HK-2 (cell line): ENCODE results near the gene SACS.
A peak's percentile ranks its signal among the peaks of the same experiment; 100 is the strongest.
"Not testable (repeated sequence)": the region's sequence is repeated elsewhere in the genome, so short reads cannot be mapped to it uniquely, and the experiment has no call there.

Source experiments
- DNase-seq: peaks from one replicate; pipeline ENCODE4 v3.0.0-alpha.2; 2018; ENCODE audit not compliant: unreplicated experiment

The SACS gene

DNA sequence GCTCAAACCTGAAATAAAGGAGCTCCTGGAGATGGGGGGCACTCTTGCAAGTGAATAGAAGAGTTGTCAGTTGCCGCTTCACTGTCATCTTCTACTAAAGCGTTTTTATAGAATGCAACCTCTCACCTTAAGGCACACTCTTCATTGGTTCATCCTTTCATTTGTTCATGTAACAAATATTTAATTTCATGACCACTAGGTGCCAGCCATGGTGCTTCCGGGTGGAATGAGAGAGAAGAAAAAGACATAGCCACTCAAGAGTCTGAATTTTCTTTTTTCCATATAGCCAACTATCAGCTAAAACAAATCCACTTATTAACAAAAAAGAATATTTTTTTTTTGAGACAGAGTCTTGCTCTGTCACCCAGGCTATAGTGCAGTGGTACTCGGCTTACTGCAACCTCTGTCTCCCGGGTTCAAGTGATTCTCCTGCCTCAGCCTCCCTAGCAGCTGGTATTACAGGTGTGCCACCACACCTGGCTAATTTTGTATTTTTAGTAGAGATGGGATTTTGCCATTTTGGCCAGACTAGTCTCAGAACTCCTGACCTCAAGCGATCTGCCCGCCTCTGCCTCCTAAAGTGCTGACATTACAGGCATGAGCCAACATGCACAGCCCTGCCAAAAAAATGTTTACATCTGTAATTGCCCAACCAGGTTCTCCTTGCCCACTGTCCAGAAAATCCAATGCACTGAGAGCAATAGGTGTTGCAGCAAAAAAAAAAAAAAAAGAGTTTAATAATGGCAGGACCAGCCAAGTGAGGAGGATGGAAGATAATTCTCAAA lies 22.1 kb upstream of the SACS start:
- DNase-seq = no peak

DNA sequence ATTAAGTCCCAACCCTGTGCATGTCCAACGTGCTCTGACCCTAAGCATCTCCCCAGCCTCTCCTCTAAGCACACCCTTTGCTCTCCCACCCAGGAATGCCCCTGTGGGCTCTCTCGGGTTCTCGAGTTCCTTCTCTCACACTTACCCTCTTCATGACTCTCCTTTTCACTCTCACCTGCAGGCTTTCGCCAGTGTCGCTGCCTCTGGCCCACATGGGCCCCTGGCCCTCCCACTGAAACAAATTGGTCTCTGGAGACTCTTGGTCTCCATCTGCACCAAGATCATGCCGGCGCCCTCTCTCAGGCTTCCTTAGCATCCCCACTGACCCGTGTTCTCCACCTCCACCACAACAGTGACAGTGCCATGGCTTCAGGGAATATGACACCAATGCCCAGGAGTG lies 19.6 kb upstream of the SACS start:
- no peak for DNase-seq

DNA sequence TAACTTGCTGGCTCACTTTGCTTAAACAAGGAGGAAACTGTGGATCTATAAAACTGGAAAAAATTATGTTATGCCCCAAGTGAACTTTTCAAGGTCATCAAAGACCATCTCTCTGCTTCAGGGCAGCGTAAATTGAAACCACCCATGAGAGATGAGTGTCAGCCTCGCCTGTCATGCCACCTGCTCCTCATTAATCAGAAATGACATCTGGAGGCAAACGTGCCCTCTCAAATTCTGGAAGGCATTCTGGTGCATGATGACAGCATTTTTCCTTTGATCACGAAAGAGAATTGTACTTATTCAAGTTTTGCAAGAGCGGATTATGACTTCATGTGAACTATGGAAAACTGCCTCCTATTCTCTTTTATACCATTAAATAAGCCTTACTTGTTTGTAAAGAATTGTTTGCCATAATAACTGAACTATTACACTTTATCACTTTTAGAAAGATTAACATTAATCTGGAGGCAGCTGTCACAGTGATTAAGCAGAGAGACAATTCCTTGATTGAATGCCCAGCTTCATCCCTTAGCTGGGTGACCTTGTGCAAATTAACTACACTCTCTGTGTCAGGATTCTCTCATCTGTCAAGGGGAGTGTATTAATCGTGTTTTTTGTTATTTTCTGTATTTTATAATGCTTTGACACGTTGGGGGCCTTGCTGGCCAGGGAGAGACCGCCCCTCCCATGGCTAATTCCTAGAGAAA lies 17.0 kb upstream of the SACS start:
- DNase-seq = no peak

DNA sequence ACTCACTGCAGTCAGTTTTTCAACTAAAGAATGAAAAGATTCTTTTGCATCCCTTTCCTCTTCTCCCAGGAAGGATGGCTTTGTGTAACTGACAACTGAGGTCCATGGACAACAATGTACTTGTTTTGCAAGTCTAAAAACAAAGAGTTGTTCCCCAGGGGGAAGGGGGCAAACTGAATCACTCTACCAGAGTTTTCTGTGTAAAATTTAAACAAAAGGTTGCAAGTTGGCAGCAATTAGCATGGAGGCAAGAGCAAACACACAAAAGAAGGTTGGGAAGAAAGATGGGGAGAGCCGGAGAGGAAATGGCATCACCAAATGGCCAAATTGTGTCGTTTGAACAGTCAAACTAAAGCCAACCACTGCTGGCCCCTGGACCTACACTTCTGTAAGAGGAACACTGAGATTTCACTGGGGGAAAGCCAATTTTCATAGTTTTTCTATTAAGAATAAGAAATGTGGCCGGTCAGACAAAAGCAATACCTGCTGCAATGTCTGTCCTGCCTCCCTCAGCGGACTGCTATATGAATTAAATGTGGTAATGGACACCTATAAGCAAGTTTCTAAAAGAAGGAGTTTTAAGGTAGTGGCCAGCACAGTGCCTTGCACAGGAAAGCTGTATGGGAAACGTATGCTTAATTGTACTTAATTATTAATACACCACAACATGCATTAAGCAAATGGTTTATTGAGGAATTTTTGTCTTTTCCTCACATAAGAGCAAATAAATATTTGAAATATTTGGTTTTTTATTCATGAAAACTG lies 16.1 kb upstream of the SACS start:
- DNase-seq = no peak

DNA sequence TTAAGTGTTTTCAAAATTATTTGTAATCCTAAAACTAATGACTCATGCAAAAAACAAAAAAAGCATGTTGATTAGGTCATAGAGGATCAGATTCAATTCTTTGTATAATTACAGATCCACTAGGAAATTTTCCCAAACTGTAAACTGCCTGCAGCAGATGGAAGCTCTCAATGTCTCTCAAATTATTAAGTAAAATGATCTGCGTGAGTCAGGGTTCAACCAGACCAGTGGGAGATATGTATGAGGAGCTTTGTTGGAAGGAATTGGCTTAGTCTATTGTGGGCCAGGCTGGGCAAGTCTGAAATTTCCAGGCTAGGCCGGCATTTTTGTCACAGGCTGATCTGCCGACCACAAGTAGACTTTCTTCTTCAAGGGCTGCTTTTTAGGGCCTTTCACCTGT lies 14.4 kb upstream of the SACS start:
- no peak for DNase-seq

DNA sequence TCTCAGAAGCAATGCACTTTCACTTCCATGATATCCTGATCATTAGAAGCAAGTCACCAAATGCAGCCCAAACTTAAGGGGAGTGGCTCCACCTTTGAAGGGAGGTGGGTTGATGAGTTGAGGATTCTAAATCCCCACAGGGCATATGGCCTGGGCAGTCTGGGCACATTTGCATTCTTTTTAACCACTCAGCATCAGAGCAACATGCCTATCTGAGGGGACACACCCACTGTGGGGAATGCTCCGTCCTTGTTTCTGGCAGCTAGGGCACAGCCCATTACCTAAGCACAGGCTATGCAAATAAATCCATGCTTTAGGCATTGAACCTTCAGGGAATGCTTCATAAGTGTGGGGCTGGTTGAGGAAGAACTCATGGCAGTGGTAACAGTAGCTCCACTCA lies 12.3 kb upstream of the SACS start:
- DNase-seq = no peak

DNA sequence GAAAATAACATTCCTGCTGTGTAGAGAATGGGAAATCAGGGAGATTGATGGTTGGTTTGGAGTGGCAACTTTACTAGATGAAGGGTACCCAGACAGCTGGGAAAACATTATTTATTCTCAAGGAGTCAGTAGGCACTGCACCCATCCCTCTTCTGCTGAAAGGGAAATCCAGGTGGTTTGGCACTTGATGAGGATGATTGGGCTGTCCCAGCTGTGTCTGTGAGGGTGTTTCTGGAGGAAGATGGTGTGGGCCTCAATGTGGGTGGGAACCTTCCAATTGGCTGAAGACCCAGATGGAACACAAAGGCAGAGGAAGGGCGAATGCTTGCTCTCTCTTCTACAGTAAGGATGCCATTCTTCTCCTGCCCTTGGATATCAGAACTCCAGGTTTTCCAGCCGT lies 10.4 kb upstream of the SACS start:
- DNase-seq = no peak

DNA sequence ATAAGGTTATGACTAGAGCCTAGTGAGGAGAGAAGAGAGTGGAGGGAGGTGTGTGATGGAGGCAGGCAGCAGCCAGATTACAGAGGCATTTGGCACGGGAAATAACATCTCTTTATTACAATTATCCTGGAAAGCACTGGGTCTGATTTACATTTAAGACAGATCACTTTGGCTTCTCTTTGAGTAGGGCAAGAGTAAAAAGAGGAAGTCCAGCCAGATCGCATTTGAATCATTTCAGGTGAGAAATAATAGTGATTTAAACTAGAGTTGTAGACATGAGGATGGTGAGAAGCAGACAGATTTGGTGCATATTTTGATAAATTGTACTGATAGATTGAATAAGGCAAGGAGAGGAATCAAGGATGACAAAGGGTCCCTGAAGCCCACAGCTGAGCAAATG lies 9.6 kb upstream of the SACS start:
- no peak for DNase-seq

DNA sequence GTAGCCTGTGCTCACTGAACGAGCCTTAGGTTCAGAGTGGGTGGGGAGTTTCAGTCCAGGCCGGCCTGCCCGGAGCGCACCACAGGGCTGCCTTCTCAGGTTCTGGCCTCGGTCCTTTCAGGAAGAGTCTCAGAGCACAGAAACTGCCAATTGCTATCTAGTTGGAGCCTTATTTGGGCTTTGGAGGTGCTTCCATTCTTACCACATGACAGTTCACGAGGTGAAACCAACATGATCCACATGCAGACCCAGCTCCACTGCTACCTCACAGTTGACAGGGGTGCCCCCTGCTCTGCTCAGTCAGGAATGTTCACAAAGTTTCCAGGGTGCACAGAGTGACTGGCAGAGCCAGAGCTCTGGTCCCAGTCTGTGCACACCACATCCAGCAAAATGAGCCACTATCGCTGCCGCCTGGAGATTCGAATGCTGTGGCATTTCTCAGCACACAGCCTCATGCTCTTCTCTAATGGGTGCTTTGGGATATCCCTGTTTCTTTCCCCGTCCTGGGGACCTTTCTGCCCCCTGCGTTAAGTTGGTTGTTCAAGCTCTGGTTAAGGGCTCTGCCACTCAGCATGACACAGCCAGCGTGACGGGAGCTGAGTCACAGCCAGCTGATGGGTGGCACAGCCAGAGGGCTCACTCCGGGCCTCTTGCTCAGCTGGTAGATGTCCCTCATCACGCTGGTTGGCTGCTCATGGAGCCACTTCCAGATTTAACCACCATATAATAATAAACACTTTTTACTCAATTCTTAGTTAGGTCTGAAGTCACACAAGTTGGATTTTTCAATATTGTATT lies 7.5 kb upstream of the SACS start:
- peak; percentile 40 for DNase-seq

DNA sequence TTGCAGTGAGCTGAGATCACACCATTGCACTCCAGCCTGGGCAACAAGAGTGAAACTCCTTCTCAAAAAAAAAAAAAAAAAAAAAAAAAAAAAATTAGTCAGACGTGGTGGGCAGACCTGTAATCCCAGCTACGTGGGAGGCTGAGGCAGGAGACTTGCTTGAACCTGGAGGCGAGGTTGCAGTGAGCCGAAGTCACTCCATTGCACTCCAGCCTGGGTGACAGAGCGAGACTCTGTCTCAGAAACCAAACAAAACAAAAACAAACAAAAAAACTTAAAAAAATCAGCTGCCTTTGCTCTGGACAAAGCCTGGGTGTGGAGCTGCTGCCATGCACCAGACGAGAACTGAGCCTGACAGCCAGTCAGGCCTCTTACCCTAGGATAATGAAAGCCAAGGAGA lies 6.8 kb upstream of the SACS start:
- not testable (repeated sequence) for DNase-seq

DNA sequence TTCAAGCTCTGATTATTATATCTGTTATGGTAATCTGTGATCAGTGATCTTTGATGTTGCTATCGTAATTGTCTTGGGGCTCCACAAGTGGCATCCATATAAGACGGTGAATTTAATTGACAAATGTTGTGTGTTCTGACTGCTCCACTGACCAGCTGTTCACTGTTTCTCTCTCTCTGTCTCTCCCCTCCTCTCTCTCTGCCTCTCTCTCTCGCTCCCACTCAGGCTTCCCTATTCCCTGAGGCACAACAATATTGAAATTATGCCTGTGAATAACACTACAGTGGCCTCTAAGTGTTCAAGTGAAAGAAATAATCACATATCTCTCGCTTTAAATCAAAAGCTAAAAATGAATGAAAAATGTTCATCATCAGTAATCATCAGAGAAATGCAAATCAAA lies 4.4 kb upstream of the SACS start:
- DNase-seq = no peak

DNA sequence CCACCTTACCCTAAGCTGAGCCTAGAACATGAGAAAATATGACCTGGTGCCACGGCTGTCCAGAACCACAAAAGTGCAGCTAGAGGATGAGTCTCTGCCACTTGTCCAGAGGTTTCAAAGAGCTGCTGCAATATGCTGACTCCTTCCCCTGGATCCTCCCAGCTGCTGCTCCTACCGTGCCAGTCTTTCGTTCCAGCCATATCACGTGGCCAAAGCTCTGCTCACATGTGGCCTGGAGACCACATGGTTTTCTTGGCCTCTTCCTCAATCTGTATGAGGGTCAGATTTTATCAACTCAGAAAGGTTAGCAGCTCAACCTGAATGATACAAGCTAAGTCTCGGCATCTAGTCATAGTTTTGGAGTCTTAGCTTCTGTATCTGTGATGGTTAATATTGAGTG lies 3.2 kb upstream of the SACS start:
- no peak for DNase-seq

DNA sequence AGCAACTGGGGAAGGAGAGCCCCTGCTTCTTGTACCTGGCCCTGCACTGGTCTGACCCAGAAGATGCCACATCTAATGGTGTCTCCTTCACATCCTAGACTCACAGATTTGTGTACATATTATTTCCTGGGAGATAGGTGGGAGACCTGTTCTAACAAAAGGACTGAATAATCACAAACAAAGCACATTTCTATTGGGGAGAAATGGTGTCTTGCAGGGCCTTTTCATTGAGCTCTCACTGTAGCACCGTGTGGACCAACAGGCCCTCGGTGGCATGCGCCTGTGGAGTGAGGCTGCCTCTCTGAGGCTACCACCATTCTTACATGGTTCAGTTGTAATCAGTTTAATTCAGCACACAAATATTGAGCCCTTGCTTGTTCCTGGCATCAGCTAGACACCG lies 989 bp upstream of the SACS start:
- DNase-seq = no peak

DNA sequence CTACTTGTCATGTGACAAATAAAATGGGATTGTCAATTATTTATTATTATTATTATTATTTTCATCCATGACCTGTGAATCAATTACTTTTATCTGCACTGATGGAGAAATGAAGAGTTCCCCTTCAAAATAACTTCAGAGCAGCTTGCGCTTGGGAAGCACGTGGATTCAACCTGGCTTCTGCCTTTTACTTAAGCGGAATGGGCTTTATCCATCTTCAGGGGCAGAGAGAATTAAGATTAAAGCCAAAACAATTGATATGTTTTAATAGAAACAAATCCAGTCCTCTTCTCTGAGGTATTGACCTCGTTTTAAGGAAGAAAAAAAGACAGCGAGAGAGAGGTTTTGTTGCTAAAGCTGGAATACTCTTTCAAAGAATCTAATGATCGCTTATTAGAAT lies 876 bp downstream of the SACS start:
- DNase-seq = no peak

DNA sequence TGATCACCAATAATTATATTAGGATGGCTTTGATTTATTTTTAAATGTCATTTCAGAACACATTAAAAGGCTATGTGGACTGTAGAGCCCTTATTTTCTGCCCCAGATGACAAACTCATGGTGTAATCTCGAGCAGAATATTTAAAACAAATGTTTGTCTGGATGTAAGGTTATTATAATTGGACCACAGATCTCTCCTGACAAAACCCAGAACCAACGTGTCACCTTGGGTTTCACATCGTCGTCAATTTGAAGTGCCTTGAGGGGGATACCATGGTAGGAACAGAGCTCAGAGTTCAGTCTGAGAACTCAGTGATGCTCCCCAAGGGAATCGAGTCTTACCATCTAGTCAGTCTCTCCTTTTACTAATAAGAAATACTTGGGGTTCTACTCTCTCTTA lies 2.8 kb downstream of the SACS start:
- DNase-seq = no peak

DNA sequence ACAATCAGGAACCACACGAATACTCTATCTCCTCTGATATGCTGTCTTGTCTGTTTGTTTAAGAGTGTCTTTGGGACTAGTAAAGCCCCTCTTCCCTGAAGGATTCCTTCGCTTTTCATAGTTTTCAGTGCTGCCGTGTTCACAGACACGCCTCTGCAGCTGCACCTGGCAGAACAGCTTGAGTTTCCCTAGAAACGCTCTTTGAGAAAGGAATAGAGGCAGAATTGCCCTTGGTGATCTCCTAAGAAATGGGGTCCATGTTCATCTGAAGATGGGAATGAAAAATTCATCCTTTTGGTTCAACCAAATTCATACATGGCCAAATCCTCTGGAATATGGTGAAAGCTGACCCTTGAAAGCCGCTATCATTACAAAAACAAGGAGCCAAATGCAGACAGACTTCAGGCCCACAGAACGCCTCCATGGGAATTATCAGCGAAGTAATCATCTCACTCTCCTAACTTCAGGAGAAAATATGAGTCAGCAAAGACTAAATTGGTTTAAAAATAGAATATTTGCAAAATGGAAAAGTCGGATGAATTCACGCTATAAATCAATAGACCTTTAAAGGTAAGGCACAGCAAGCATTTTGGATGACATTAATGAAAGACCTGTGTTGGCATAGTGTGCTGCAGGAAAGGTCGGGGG lies 5.5 kb downstream of the SACS start:
- DNase-seq = no peak

DNA sequence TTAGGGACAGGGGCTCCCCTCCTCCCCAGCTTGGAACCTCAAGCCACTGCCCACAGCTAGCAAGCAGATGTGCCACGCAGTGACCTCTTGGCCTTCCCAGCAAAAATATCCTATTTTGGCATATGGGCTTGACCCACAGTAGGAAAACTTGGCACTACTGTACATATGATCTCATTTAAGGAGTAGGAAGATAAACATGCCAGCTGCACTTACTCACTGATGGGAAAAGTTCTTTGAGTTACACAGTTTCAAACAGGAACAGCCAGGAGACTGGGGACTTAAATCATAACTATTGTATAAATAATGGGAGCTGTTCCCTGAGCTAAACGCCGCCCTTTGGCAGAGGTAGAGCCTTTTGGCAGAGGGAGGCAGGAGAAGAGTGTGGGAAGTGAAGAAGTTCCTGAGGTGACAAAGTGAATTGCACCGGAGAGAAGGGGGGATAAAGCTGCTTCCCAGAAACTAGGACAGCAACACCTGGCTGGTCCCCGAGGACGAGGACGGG lies 6.1 kb downstream of the SACS start:
- DNase-seq = peak; percentile 25

DNA sequence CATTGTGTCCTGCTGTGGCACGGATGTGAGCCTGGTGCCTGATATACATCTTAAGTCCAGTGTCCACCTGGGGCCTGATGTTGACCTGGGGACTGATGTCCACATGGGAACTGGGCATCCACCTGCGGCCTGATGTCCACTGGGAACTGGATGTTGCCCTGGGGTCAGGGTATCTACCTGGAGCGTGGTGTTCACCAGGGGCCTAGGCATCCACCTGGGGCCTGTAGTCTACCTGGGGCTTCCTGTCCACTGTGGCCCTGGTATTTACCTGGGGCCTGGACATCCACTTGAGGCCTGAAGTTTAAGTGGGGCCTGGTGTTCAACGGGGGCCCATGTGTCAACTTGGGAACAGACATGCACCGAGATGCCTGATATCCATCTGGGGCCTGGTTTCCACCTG lies 11.9 kb downstream of the SACS start:
- DNase-seq = no peak

DNA sequence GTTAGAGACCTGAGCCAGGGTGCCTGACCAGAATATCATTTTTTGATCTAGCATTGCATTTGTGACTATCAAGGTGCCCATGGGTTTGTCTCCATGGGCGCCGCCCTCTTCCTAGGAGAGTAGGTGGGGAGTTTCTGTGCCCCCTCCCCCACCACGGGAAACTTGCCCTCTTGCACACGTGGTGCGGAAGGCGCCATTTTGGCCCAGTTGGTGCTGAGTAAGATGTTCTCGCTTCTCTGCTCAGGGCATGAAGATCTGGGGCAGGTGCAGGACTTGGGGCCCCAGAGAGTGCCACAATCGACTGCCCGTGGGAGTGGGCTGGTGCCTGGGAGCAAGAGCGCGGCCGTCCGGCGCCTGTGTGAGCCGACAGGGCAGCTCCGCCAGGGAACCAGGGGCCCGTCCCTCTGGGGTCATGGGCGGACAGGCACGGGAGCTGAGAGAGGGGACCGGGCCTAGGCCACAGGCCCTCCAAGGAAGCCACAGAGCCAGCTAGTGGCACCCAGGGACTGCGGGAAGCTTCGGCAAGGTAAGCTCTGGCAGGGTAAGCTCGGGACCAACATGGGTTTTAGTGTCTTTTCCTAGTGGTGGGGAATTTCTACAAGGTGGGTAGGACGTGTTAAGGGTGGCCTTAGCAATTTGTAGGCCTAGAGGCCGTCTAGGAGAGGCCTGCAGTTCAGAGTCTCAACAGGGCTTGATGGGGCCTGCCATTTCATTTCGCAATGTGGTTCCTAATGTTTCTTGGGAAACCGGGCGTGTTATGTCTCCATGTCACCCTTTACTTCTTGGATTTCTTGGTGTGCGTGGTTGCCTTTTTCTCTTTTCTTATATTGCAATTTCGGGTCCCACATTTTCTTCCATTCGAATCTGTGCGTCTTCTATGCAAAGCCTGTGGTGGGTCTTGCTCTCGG lies 14.5 kb downstream of the SACS start:
- DNase-seq = no peak

DNA sequence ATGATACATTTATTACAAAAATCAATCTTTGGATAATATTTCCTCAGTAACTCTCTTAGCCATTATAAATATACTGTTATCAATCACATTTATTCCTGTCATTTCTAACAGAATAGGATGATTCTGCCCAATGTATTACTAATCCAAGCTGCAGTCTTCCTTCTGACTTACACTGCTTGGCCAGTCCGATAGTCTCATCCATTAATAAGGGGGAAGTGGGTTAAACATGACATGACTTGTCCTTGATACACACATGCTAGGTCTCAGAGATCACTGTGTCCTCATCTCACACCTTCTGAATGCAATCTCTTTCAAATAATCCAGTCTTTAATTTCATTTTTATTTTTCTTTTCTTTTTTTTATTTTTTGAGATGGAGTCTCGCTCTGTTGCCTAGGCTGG lies 18.8 kb downstream of the SACS start:
- DNase-seq = no peak
